GM12875 (cell line): ENCODE data around the gene DNAJC30.
A peak's percentile ranks its signal among the peaks of the same experiment; 100 is the strongest.

ENCODE experiments used
- H3K4me3 ChIP-seq: one replicate; pipeline ENCODE4 v1.5.1; 2011; ENCODE audit warnings: low read depth, low read length, control low read depth
- CTCF ChIP-seq: IDR thresholded peaks from 2 replicates; pipeline ENCODE4 v1.5.1; 2011; ENCODE audit warnings: low read depth, mild to moderate bottlenecking, control low read depth, inconsistent platforms, low read length, moderate library complexity, borderline replicate concordance; ENCODE audit not compliant: insufficient read depth

The DNAJC30 gene

GRCh38 chr7:73702226-73702625 is 19.0 kb upstream of the DNAJC30 start:
- no peak overlapping the region for H3K4me3 ChIP-seq
- no peak for TF ChIP-seq CTCF

- no peak overlapping the region for H3K4me3 ChIP-seq
- peak; percentile 64 for TF ChIP-seq CTCF
These were observed 18.2 kb upstream of the DNAJC30 start for GRCh38 chr7:73701357-73701995.

GRCh38 chr7:73700581-73701134 is 17.4 kb upstream of the DNAJC30 start:
- TF ChIP-seq CTCF = no peak
- no peak overlapping the region for H3K4me3 ChIP-seq

- no peak overlapping the region for H3K4me3 ChIP-seq
- no peak for TF ChIP-seq CTCF
These were observed 16.8 kb upstream of the DNAJC30 start for GRCh38 chr7:73700069-73700423.

GRCh38 chr7:73699370-73700068 is 16.3 kb upstream of the DNAJC30 start:
- TF ChIP-seq CTCF = no peak
- no peak overlapping the region for H3K4me3 ChIP-seq

DNA sequence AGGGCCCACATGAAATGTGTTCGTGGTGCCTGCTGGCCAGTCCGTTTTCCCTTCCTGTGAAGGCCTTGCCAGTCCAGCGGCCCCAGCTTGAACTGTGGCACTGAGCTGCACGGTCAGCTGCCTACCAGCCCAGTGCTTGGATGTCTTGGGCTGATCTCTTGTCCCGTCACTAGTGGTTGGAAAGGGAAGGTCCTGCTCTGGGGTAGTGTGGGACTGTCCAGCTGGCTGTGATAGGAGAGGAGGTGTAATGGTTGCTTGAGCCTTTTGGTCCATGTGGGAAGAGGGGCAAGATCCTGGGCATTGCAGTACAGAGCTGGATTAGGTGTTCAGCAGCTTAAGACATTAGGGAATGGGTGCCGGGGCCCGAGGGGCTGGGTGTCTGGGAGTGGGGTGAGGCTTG is 15.2 kb upstream of the DNAJC30 start:
- no peak overlapping the region for H3K4me3 ChIP-seq
- no peak for TF ChIP-seq CTCF

DNA sequence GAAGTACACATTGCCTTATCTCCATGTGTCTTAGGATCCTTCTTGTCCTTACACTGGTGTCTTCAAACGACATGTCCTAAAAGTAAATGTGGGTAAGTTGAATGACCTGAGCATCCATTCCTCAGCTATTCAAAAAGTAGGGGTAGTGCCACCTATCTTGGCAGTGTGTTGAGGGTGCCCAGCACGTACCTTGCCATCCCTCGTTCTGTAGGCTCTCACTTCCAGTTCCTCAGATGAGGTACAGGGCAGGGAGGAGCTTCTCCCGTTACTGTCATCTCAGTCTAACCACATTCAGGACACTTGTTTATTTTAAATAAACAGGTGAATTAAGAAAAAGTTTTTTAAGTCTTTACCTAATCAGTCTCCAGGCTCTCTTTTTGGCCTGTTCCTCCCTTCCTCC is 13.1 kb upstream of the DNAJC30 start:
- no peak overlapping the region for H3K4me3 ChIP-seq
- TF ChIP-seq CTCF = no peak
